ENCODE data around the gene PRKAA1.

Gene PRKAA1

DNA sequence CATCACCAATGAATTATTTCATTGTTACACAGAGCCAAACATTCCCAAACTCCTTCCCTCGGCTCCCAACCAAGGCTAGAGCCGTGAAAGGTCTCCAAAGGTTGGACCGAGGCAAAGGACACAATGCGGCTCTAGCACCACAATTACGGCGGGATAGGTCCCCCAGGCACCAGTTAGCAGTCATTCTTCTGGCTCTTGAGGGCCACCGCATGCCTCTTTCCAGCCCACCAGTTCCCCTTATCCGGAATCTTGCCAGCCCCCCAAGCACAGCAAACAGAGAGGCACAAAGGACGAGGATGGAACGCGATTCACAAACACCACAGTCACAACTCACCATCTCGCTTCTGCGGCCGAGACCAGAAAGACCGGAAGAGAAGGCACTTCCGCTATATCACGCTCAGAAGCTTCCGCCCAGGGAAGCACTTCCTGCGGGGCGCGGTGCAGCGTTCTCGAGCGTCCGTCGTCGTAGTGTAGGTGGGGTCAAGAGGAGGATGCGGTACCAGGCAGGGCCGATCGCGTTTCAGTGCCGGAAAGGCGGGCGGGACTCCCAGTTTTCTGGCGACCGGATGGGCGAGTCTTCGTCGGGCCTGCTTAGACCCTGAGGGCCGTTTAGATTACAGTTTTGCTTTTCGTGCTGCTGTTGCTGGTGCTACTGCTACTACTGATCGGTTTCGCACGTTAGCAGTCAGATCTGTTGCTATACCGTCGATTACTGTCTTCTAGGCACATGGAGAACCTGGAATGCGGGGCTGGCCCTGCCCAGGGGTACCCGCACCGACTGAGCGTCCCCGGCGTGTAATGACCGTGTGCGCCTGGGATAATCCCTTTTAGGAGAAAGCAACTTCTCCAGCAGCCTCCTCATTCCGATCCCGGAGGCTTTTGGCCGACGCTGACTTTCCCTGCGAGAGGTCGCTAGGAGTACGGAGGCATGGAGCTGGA is 36.9 kb upstream of the PRKAA1 start, which contains the start of gene RPL37 (continued):
- TF ChIP-seq, protein P1, sequence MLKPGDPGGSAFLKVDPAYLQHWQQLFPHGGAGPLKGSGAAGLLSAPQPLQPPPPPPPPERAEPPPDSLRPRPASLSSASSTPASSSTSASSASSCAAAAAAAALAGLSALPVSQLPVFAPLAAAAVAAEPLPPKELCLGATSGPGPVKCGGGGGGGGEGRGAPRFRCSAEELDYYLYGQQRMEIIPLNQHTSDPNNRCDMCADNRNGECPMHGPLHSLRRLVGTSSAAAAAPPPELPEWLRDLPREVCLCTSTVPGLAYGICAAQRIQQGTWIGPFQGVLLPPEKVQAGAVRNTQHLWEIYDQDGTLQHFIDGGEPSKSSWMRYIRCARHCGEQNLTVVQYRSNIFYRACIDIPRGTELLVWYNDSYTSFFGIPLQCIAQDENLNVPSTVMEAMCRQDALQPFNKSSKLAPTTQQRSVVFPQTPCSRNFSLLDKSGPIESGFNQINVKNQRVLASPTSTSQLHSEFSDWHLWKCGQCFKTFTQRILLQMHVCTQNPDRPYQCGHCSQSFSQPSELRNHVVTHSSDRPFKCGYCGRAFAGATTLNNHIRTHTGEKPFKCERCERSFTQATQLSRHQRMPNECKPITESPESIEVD (tag by site-specific recombination; IDR thresholded peaks at IDR 0.05): no peak; the same call in 1 of the 2 replicates
- no peak; the same call in 1 of the 2 replicates for TF ChIP-seq ZNF701 (tag by site-specific recombination; IDR thresholded peaks at IDR 0.05)
- TF ChIP-seq ZNF677 (tag by site-specific recombination; IDR thresholded peaks at IDR 0.05): no peak
- TF ChIP-seq, protein P2, sequence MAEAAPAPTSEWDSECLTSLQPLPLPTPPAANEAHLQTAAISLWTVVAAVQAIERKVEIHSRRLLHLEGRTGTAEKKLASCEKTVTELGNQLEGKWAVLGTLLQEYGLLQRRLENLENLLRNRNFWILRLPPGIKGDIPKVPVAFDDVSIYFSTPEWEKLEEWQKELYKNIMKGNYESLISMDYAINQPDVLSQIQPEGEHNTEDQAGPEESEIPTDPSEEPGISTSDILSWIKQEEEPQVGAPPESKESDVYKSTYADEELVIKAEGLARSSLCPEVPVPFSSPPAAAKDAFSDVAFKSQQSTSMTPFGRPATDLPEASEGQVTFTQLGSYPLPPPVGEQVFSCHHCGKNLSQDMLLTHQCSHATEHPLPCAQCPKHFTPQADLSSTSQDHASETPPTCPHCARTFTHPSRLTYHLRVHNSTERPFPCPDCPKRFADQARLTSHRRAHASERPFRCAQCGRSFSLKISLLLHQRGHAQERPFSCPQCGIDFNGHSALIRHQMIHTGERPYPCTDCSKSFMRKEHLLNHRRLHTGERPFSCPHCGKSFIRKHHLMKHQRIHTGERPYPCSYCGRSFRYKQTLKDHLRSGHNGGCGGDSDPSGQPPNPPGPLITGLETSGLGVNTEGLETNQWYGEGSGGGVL (tag by site-specific recombination; IDR thresholded peaks at IDR 0.05): no peak
- TF ChIP-seq ZBTB1 (tag by site-specific recombination; IDR thresholded peaks at IDR 0.05): peak; percentile 100
- no peak for TF ChIP-seq YY2 (tag by site-specific recombination; IDR thresholded peaks at IDR 0.05)
- TF ChIP-seq ZNF416 (tag by site-specific recombination; IDR thresholded peaks at IDR 0.05): no peak
- TF ChIP-seq, protein P3, sequence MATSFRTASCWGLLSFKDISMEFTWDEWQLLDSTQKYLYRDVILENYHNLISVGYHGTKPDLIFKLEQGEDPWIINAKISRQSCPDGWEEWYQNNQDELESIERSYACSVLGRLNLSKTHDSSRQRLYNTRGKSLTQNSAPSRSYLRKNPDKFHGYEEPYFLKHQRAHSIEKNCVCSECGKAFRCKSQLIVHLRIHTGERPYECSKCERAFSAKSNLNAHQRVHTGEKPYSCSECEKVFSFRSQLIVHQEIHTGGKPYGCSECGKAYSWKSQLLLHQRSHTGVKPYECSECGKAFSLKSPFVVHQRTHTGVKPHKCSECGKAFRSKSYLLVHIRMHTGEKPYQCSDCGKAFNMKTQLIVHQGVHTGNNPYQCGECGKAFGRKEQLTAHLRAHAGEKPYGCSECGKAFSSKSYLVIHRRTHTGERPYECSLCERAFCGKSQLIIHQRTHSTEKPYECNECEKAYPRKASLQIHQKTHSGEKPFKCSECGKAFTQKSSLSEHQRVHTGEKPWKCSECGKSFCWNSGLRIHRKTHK (tag by site-specific recombination; IDR thresholded peaks at IDR 0.05): no peak
- no peak for TF ChIP-seq ZNF529 (tag by site-specific recombination; IDR thresholded peaks at IDR 0.05; ENCODE audit: insufficient replicate concordance)
- no peak for TF ChIP-seq ZNF426 (tag by site-specific recombination; IDR thresholded peaks at IDR 0.05)
- TF ChIP-seq ZSCAN23 (tag by site-specific recombination; IDR thresholded peaks at IDR 0.05): no peak; the same call in none of the 2 replicates
- TF ChIP-seq KLF10 (tag by site-specific recombination; IDR thresholded peaks at IDR 0.05): peak; percentile 83; the same call in 1 of the 2 replicates
- TF ChIP-seq, protein P4, sequence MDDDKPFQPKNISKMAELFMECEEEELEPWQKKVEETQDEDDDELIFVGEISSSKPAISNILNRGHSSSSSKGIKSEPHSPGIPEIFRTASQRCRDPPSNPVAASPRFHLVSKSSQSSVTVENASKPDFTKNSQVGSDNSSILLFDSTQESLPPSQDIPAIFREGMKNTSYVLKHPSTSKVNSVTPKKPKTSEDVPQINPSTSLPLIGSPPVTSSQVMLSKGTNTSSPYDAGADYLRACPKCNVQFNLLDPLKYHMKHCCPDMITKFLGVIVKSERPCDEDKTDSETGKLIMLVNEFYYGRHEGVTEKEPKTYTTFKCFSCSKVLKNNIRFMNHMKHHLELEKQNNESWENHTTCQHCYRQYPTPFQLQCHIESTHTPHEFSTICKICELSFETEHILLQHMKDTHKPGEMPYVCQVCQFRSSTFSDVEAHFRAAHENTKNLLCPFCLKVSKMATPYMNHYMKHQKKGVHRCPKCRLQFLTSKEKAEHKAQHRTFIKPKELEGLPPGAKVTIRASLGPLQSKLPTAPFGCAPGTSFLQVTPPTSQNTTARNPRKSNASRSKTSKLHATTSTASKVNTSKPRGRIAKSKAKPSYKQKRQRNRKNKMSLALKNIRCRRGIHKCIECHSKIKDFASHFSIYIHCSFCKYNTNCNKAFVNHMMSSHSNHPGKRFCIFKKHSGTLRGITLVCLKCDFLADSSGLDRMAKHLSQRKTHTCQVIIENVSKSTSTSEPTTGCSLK (tag by site-specific recombination; IDR thresholded peaks at IDR 0.05): no peak
- peak; percentile 95 for TF ChIP-seq ZNF629 (tag by site-specific recombination; IDR thresholded peaks at IDR 0.05)
- TF ChIP-seq, protein P5, sequence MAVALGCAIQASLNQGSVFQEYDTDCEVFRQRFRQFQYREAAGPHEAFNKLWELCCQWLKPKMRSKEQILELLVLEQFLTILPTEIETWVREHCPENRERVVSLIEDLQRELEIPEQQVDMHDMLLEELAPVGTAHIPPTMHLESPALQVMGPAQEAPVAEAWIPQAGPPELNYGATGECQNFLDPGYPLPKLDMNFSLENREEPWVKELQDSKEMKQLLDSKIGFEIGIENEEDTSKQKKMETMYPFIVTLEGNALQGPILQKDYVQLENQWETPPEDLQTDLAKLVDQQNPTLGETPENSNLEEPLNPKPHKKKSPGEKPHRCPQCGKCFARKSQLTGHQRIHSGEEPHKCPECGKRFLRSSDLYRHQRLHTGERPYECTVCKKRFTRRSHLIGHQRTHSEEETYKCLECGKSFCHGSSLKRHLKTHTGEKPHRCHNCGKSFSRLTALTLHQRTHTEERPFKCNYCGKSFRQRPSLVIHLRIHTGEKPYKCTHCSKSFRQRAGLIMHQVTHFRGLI (tag by site-specific recombination; IDR thresholded peaks at IDR 0.05): no peak
- no peak; the same call in none of the 2 replicates for TF ChIP-seq ZNF239 (tag by site-specific recombination; IDR thresholded peaks at IDR 0.05)
- TF ChIP-seq RBAK (tag by site-specific recombination; IDR thresholded peaks at IDR 0.05): no peak
- peak; percentile 87 for TF ChIP-seq ZBTB21 (tag by site-specific recombination; IDR thresholded peaks at IDR 0.05)
- TF ChIP-seq, protein P6, sequence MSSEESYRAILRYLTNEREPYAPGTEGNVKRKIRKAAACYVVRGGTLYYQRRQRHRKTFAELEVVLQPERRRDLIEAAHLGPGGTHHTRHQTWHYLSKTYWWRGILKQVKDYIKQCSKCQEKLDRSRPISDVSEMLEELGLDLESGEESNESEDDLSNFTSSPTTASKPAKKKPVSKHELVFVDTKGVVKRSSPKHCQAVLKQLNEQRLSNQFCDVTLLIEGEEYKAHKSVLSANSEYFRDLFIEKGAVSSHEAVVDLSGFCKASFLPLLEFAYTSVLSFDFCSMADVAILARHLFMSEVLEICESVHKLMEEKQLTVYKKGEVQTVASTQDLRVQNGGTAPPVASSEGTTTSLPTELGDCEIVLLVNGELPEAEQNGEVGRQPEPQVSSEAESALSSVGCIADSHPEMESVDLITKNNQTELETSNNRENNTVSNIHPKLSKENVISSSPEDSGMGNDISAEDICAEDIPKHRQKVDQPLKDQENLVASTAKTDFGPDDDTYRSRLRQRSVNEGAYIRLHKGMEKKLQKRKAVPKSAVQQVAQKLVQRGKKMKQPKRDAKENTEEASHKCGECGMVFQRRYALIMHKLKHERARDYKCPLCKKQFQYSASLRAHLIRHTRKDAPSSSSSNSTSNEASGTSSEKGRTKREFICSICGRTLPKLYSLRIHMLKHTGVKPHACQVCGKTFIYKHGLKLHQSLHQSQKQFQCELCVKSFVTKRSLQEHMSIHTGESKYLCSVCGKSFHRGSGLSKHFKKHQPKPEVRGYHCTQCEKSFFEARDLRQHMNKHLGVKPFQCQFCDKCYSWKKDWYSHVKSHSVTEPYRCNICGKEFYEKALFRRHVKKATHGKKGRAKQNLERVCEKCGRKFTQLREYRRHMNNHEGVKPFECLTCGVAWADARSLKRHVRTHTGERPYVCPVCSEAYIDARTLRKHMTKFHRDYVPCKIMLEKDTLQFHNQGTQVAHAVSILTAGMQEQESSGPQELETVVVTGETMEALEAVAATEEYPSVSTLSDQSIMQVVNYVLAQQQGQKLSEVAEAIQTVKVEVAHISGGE (tag by site-specific recombination; conservative IDR thresholded peaks at IDR 0.05; ENCODE audit: low read depth): peak; percentile 100
- TF ChIP-seq SP7 (tag by site-specific recombination; IDR thresholded peaks at IDR 0.05): peak; percentile 98
- no peak for TF ChIP-seq ZNF670 (tag by site-specific recombination; IDR thresholded peaks at IDR 0.05; ENCODE audit: low read depth)
- TF ChIP-seq ZNF585B (tag by site-specific recombination; IDR thresholded peaks at IDR 0.05): no peak; the same call in 1 of the 2 replicates
- peak; percentile 64; the same call in 1 of the 2 replicates for TF ChIP-seq ZNF626 (tag by site-specific recombination; IDR thresholded peaks at IDR 0.05)
- TF ChIP-seq ZNF624 (tag by site-specific recombination; IDR thresholded peaks at IDR 0.05): no peak
- TF ChIP-seq ZNF530 (tag by site-specific recombination; IDR thresholded peaks at IDR 0.05; ENCODE audit: low read depth): no peak

Measured in HEK293 (cell line).